Fibroblast of lung (primary cell): ENCODE data around the gene CYGB.

Source experiments
- CTCF ChIP-seq, 2 donors: IDR thresholded peaks in 1 of 2; conservative IDR thresholded peaks in 1 of 2; 1 replicate in 1 of 2; 2 replicates in 1 of 2; pipeline ENCODE4 v1.5.1; 2011 to 2012; ENCODE audit warnings: low read length in 2 of 2, control low read depth in 1 of 2, inconsistent platforms in 1 of 2, low read depth in 1 of 2, mild to moderate bottlenecking in 1 of 2
- EZH2 ChIP-seq: IDR thresholded peaks from 2 replicates; pipeline ENCODE4 v1.5.1; 2012; ENCODE audit warnings: low read length, control low read depth, mild to moderate bottlenecking; ENCODE audit errors: missing control alignments

- TF ChIP-seq EZH2 (no peak), CTCF (conservative IDR thresholded peaks at IDR 0.05 in 1 of 2, IDR thresholded peaks at IDR 0.05 in 1 of 2; ENCODE audit: low read depth in 1 of 2, low read length in 2 of 2) (no peak)
Observed at GRCh38 chr17:76567634-76568432, 30.3 kb upstream of the CYGB start.
